Immature natural killer cell (primary cell): ENCODE data around the gene PDK4. TPM values are rescaled to one million over a fixed set of nuclear protein-coding genes. Genes with fewer than 3 reads are reported as not detected.

Source experiments
- DNase-seq, 3 donors: peaks; one replicate each; pipeline ENCODE4 v3.0.0; 2022; ENCODE audit warnings: mixed read lengths in 1 of 3
- H3K27ac Mint-ChIP-seq, 6 donors: one replicate each; pipeline ENCODE4 v1.8.0; 2020; ENCODE audit warnings: mixed read lengths in 6 of 6, mild to moderate bottlenecking in 5 of 6, inconsistent platforms in 4 of 6, moderate library complexity in 3 of 6
- H3K27me3 Mint-ChIP-seq, 3 donors: one replicate each; pipeline ENCODE4 v1.8.0; 2020 to 2021; ENCODE audit warnings: low read depth in 3 of 3, mild to moderate bottlenecking in 3 of 3, mixed read lengths in 3 of 3, moderate library complexity in 3 of 3, inconsistent platforms in 1 of 3
- H3K36me3 Mint-ChIP-seq, 3 donors: one replicate each; pipeline ENCODE4 v1.8.0; 2020; ENCODE audit warnings: mixed read lengths in 3 of 3, inconsistent platforms in 2 of 3, mild to moderate bottlenecking in 2 of 3
- H3K4me1 Mint-ChIP-seq, 2 donors: one replicate each; pipeline ENCODE4 v1.8.0; 2020; ENCODE audit warnings: inconsistent platforms in 2 of 2, mild to moderate bottlenecking in 2 of 2, mixed read lengths in 2 of 2, moderate library complexity in 1 of 2
- H3K4me3 Mint-ChIP-seq, 5 donors: one replicate each; pipeline ENCODE4 v1.8.0; 2020; ENCODE audit warnings: mild to moderate bottlenecking in 5 of 5, mixed read lengths in 5 of 5, inconsistent platforms in 3 of 5, moderate library complexity in 3 of 5
- H3K9me3 Mint-ChIP-seq, 6 donors: one replicate each; pipeline ENCODE4 v1.8.0; 2020; ENCODE audit warnings: mild to moderate bottlenecking in 6 of 6, mixed read lengths in 6 of 6, inconsistent platforms in 4 of 6, moderate library complexity in 3 of 6
- polyA plus RNA-seq, 3 donors: library from polyadenylated mRNA; unstranded; fragments of 300-500 nt; fragmentation: Illumina TruSeq; gene quantifications; one replicate each; pipeline ENCODE4 v1.2.3, GENCODE V29; 2021

PDK4 gene
- polyA plus RNA-seq, 3 donors from 2014 or later: 0.21 to 2.5 (median 0.48) TPM

DNA sequence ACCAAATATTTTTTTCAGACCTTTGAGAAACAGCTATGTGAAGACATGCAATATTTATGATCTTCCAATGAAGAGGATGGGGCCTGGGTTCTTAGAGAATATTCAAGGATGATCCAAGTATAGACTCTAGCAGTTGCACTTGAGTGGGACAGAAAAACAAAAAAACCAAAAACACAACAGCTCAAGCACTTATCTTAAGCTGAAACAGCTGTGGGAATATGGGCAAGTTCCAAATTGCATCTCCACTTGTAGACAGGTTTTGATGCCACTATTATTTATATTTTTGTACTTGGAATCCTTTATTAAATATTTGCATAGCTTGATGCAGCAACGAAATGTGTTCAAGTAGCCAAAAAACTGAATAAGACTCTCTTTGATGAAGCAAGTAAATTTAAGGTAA, 2.2 kb upstream of the PDK4 start:
- peaks cover 1 to 8% (median 5%) of the 10 kb centered on the region in 3 donors for H3K27me3 Mint-ChIP-seq
- H3K4me3 Mint-ChIP-seq: no peak overlapping the region
- no peaks in the 10 kb centered on the region for H3K36me3 Mint-ChIP-seq
- H3K4me1 Mint-ChIP-seq: peaks cover 15 to 24% of the 10 kb centered on the region in 2 donors
- DNase-seq: no peak
- no peak overlapping the region for H3K27ac Mint-ChIP-seq
- no peaks in the 10 kb centered on the region for H3K9me3 Mint-ChIP-seq

DNA sequence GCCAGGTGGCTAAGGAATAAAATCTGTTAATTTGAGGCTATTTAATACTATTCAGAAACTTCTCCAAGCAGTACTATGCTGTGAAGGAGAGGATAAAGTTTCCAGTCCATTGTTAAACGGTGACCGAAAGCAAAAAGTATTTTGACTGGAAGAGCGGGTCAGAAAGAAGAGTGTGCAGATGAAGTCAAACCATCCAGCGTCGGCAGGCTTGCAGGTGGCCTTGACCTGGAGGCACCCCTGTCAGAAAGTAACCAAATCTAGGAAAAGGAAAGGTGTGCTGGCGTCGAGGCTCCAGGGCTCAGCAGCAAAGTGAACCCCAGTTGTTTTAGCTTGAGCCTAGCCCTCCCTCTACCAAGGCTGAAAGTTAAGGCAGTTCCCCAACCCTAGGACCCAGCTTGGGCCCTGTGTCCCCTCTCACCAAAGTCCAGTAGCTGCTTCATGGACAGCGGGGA, 544 bp downstream of the PDK4 start:
- Mint-ChIP-seq H3K27ac (peak overlapping the region in 2 of 6 donors; percentile 4 to 59), H3K4me1 (peaks cover 15 to 24% of the 10 kb centered on the region in 2 donors), H3K9me3 (no peaks in the 10 kb centered on the region), H3K36me3 (peaks cover 0 to 4% (median 0%) of the 10 kb centered on the region in 3 donors), H3K4me3 (peak overlapping the region; percentile 65 to 87 (median 81)), H3K27me3 (peaks cover 0 to 8% (median 5%) of the 10 kb centered on the region in 3 donors)
- no peak for DNase-seq

DNA sequence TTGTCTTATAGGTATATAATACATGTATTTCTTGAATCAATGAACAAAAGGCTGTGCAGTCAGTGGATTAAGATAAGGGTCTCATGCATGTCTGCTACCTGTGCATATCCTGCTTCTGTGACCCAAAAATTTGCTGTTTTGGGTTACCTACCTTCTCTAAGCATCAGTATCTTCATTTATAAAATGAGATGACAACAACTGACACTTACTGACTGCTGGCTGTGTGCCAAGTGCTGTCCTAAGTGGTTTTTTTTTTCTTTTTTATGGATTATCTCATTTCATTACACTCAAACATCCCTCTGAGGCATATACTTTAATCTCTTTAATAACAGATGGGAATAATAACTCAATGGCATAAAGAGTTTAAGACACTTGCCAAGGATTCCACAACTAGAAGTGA, 2.1 kb downstream of the PDK4 start:
- Mint-ChIP-seq H3K27ac (no peak overlapping the region), H3K36me3 (peaks cover 0 to 4% (median 0%) of the 10 kb centered on the region in 3 donors), H3K9me3 (no peaks in the 10 kb centered on the region), H3K27me3 (peaks cover 0 to 8% (median 5%) of the 10 kb centered on the region in 3 donors), H3K4me3 (no peak overlapping the region), H3K4me1 (peaks cover 15 to 24% of the 10 kb centered on the region in 2 donors)
- no peak for DNase-seq

DNA sequence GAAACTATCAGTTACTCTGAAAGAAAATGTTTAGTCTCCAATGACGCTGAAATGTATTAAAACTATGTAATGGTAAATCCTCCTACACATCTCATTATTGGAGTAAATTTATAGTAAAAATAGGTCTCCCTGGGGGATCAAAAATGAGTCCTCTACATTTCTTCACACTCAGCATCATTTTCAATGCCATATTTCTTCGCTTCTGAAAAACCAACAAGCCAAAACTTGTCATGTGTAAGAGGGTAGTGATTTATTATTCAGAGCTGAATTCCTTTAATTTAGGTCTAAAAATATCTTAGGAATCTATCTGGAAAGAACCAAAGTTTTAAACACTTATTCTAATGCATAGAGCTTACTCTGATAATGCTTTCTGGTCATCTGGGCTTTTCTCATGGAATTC, 3.0 kb downstream of the PDK4 start:
- H3K4me1 Mint-ChIP-seq: peaks cover 15 to 24% of the 10 kb centered on the region in 2 donors
- H3K27ac Mint-ChIP-seq: no peak overlapping the region
- peaks cover 0 to 4% (median 0%) of the 10 kb centered on the region in 3 donors for H3K36me3 Mint-ChIP-seq
- no peak overlapping the region for H3K4me3 Mint-ChIP-seq
- no peak for DNase-seq
- H3K9me3 Mint-ChIP-seq: no peaks in the 10 kb centered on the region
- H3K27me3 Mint-ChIP-seq: peaks cover 0 to 8% (median 5%) of the 10 kb centered on the region in 3 donors

DNA sequence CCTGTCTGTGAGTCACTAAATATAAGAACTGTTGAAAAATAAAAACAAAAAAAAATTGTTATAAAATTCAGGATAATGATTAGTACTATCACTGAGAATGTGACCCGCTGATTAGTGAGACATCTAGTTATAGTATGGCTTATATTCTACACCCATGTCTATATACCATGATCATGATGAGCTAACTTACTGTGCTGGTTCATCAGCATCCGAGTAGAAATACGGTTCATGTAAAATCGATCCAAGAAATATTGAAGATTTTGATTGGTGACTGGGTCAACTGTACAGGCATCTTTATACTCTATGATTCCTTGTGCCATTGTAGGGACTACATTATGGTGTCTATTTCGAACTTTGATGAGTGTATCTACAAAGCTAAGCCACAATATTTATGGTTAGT, 3.7 kb downstream of the PDK4 start:
- H3K27me3 Mint-ChIP-seq: peaks cover 0 to 8% (median 5%) of the 10 kb centered on the region in 3 donors
- no peaks in the 10 kb centered on the region for H3K9me3 Mint-ChIP-seq
- DNase-seq: no peak
- no peak overlapping the region for H3K27ac Mint-ChIP-seq
- H3K36me3 Mint-ChIP-seq: peaks cover 0 to 4% (median 0%) of the 10 kb centered on the region in 3 donors
- H3K4me1 Mint-ChIP-seq: peaks cover 15 to 24% of the 10 kb centered on the region in 2 donors
- H3K4me3 Mint-ChIP-seq: no peak overlapping the region

DNA sequence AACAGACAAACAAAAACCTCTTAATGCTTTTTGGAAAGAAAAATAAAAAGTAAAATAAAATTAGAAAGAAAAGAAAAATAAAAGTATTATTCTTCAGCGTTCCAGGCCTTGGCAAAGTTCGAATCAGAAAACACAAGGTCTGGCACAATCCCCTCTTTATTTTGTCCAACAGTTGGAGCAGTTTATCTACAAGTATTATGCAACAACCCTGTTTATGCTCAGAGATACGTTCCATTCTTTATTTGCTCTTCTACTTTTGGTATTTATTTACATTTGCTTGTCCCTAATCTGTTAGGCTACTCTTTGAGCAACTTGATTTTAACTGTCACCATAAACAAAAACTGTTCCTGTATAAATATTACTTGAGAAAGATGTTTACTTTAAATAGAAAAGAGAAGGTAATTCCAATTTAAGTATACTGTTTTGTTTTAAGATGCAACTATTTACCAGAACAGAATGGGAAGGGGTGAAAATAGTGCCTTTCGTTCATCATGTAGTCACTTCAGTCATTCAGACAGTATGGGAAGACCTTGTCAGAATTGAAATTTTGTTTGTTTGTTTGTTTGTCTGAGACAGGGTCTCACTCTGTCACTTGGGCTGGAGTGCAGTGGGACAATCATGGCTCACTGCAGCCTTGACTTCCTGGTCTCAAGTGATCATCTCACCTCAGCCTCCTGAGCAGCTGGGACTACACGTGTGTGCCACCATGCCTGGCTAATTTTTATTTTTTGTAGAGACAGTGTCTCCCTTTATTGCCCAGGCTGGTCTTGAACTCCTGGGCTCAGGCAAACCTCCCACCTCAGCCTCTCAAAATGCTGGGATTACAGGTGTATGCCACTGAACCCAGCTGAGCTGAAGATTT, 5.7 kb downstream of the PDK4 start:
- H3K36me3 Mint-ChIP-seq: peaks cover 0 to 4% (median 0%) of the 10 kb centered on the region in 3 donors

DNA sequence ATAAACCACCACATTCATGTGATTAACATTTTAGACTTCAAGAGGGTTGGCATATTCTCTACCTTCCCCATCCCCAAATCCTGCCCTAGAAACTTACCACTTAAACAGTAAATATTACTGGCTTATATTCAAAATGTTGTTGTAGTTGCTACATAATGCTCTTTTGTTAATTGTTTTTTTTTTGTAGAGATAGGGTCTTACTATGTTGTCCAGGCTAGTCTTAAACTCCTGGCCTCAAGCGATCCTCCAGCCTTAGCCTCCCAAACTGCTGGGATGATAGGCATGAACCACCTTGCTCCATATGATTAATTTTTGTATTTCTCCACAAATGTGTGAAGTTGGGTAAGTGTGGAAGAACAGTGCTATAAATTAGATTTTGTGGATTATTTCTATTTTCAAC, 6.5 kb downstream of the PDK4 start:
- Mint-ChIP-seq H3K4me1 (no peaks in the 10 kb centered on the region), H3K36me3 (peaks cover 0 to 4% (median 0%) of the 10 kb centered on the region in 3 donors), H3K9me3 (no peaks in the 10 kb centered on the region)

More for the DNA sequence above, 5.7 kb downstream of the PDK4 start:
- Mint-ChIP-seq H3K4me1 (peaks cover 2 to 6% of the 10 kb centered on the region in 2 donors), H3K9me3 (no peaks in the 10 kb centered on the region), H3K27me3 (peaks cover 0 to 3% (median under 1%) of the 10 kb centered on the region in 3 donors), H3K27ac (no peak overlapping the region), H3K4me3 (no peak overlapping the region)
- DNase-seq: no peak

DNA sequence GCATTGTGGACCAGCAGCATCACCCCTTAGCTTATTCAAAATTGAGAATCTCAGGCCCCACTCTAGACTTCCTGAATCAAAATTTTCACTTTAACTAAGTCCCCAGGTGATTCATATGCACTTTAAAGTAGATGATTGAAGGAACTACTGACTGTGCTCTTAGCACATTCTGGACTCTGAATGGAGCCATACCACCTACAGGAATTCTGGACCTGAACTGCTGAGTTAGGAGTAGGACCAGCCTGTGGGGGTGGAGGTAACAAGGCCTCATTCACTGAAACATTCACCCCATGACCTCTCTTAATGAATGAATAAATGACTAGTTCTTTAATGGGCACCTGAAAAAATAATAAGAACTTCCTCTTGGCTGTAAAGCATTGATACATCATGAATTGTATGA, 7.3 kb downstream of the PDK4 start:
- Mint-ChIP-seq H3K4me3 (no peak overlapping the region), H3K9me3 (no peaks in the 10 kb centered on the region), H3K27ac (no peak overlapping the region), H3K36me3 (peaks cover 0 to 4% (median 0%) of the 10 kb centered on the region in 3 donors), H3K4me1 (no peaks in the 10 kb centered on the region), H3K27me3 (peaks cover 0 to 2% (median 0%) of the 10 kb centered on the region in 3 donors)
- no peak for DNase-seq

More for the DNA sequence above, 6.5 kb downstream of the PDK4 start:
- no peak for DNase-seq
- no peak overlapping the region for H3K4me3 Mint-ChIP-seq
- H3K27me3 Mint-ChIP-seq: no peaks in the 10 kb centered on the region
- H3K27ac Mint-ChIP-seq: no peak overlapping the region

DNA sequence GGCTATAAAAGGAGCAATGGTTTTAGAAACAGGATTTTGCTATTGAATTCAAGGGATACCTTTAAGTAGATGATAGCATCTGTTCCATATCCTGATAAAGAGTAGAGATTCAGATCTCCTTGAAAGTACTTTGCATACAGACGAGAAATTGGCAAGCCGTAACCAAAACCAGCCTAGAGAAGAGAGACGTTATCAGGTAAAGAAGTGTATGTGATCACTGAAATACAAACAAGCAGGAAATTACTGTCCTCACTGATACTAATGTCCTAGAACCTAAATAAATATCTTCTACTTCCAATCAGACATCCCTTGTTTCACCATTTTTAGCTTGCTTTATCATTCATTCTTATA, 9.4 kb downstream of the PDK4 start:
- Mint-ChIP-seq H3K27me3 (peaks cover 0 to 2% (median 0%) of the 10 kb centered on the region in 3 donors), H3K4me1 (no peaks in the 10 kb centered on the region), H3K9me3 (no peaks in the 10 kb centered on the region), H3K27ac (no peak overlapping the region), H3K36me3 (peaks cover 0 to 4% (median 0%) of the 10 kb centered on the region in 3 donors), H3K4me3 (no peak overlapping the region)
- no peak for DNase-seq

DNA sequence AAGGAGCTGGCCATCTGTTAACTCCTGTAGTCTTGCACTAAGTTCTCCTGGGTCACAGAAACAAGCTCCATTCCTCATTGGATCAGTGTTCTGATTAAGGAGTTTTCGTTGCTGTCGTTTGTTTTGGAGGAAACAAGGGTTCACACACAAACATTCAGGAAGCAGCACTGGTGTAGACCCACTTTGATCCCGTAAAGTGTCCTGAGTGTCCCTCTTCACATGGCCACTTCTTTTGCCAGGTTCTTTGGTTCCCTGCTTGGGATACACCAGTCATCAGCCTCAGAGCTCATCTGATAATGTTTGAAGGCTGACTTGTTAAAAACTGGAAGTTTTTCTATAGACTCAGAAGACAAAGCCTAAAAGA, 10.9 kb downstream of the PDK4 start:
- Mint-ChIP-seq H3K4me3 (no peak overlapping the region), H3K9me3 (no peaks in the 10 kb centered on the region), H3K27me3 (peaks cover 0 to 2% (median 0%) of the 10 kb centered on the region in 3 donors), H3K36me3 (no peaks in the 10 kb centered on the region), H3K27ac (no peak overlapping the region), H3K4me1 (no peaks in the 10 kb centered on the region)
- no peak for DNase-seq

DNA sequence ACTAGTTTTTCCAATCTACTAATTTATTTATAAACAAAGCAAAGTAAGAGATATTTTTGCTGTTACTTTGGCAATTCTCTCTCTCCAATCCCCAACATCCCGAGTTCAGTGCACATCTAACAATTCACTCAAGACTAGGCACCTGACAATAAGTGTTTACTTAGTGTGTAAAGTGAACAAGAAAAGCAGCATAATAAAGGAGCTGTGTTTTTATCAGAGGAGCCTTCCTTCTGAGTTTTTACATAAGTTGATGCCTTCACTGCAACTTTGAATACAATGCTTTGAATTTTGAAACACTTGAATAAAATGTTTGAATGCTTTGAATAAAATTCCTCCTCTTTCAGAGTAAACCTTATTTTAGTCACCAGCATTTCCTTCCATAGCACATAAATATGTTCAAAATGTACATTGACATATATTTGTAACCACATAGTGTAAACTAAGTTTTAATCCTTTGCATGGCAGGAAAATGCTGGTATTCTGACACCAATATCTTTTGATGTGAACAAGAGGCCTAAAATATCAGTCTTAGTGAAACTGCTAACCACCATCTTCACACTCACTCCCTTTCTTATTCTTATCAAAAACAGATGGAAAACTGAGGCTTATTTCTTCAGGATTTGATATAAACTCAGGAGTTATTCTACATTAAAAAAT, 11.4 kb downstream of the PDK4 start:
- no peaks in the 10 kb centered on the region for H3K4me1 Mint-ChIP-seq
- no peaks in the 10 kb centered on the region for H3K36me3 Mint-ChIP-seq
- H3K4me3 Mint-ChIP-seq: no peak overlapping the region
- H3K9me3 Mint-ChIP-seq: no peaks in the 10 kb centered on the region
- peaks cover 0 to 2% (median 0%) of the 10 kb centered on the region in 3 donors for H3K27me3 Mint-ChIP-seq
- DNase-seq: no peak
- H3K27ac Mint-ChIP-seq: no peak overlapping the region

DNA sequence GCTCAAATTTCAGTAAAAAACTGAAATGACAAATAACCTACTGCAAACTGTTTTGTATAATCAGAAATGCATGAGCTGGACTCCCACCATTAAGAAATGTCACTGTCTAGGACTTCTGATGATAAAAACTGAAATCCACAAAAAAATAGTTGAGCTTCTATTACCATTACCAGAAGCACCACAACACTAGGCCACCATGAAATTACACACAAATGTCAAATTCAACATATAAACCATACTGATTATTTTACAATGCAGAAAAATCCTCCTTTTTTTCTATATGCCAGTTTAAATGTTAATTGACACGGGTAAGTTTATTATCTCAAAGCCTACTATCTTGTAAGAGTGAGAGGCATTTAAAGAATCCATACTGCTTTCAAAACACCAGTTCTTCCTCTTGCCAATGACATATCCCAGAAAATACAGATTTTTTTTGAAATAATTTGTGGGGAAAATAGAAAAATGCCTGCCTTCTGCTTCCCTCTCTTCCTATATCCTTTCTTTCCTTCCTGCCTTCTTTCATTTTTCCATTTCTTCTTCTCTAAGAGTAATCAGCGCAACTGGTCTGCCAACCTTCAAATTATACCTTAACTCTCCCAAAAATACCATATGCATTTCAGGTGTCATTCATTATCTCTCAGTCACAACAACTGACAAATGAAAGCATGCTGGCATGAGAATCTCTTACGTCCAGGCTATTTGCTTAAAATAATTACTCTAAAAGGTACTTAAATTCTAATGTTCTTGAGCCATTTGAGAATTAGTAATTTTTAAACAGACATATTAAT, 12.3 kb downstream of the PDK4 start:
- H3K27ac Mint-ChIP-seq: no peak overlapping the region
- H3K36me3 Mint-ChIP-seq: no peaks in the 10 kb centered on the region
- H3K4me3 Mint-ChIP-seq: no peak overlapping the region
- H3K4me1 Mint-ChIP-seq: no peaks in the 10 kb centered on the region
- peaks cover 0 to 2% (median 0%) of the 10 kb centered on the region in 3 donors for H3K27me3 Mint-ChIP-seq
- no peak for DNase-seq
- H3K9me3 Mint-ChIP-seq: no peaks in the 10 kb centered on the region

DNA sequence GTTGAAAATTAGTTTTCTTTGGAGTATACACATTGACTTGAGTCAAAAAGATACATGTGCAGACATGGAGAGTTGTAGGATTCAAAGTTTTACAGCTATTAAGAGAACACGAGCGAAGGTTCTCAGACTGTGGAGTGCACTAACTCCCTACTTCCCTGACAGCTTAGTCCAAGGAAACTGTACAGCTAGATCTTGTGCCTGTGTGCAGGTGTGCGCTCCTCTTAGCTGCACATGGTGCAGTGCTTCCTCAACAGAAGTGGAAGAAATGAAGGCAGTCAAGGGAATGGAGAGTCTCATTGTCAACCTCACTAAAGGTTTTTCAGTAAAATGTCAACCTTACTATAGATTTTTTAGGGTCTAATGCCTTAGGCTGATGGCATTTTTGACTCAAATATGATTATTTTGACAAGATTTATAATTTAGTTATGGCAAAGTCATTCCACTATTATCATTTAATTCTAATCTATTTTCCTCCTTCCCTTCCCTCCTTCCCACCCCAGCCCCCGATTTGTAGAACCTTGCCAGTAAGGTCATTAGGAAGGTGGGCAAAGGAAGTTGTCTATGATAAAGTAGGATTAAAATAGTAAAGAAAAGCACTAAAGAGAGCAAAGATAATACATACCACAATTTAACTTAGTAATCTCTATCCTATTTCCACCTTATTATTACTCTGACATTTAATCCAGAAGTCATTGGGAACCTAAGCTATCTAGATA, 13.6 kb downstream of the PDK4 start:
- no peak for DNase-seq
- Mint-ChIP-seq H3K9me3 (no peaks in the 10 kb centered on the region), H3K27ac (no peak overlapping the region), H3K4me3 (no peak overlapping the region), H3K36me3 (no peaks in the 10 kb centered on the region), H3K4me1 (no peaks in the 10 kb centered on the region), H3K27me3 (peaks cover 0 to 2% (median 0%) of the 10 kb centered on the region in 3 donors)
